ENCODE data around the gene ISCA1. TPM values are rescaled to one million over a fixed set of nuclear protein-coding genes. Genes with fewer than 3 reads are reported as not detected.

The ISCA1 gene
- total and polyA plus RNA-seq, 2 donors (not counting 3 experiments of a cell fraction or from before 2014, with no cell fraction given), result 14.2 to 22.2 TPM

DNA sequence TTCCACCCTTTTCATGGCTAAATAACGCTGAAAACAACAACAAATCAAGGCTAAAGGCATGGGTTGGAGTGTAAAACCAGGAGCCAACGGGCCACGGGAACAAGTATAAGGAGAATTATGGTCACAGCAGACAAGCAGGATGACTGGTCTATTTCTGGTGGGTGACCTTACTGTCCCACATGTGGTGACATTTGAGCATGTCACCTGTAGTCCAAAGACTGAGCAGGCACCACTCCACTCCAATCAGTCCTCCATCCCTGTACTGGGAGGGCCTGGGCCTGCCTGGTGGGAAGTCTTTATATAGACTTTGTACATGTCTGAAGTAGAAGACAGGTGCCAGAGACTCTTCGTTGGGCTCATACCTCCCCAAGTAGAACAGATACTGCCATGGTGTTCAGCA lies 59.7 kb downstream of the ISCA1 start:
- no TSS peak for BruUV-seq (replicated peaks)
- no peak overlapping the region for H2AFZ ChIP-seq (ENCODE audit: low read depth, low read length)
- H4K20me1 ChIP-seq (replicated peaks; ENCODE audit: control insufficient read depth, extremely low read depth, insufficient read depth, low read length), result no peaks in the 10 kb centered on the region
- H3K9me1 ChIP-seq (replicated peaks; ENCODE audit: control insufficient read depth, extremely low read depth, insufficient read depth, low read length), result no peaks in the 10 kb centered on the region
- no peak overlapping the region for H3K9ac ChIP-seq (replicated peaks; ENCODE audit: extremely low read depth, insufficient read depth, low read length)
- H3K9me3 ChIP-seq (replicated peaks; ENCODE audit: control insufficient read depth, insufficient read depth, low read length), result no peaks in the 10 kb centered on the region
- CTCF ChIA-PET, result no interaction called here
- no peak for DNase-seq (ENCODE audit: low read depth, low spot score)
- no peak for FAIRE-seq
- H3K4me1 ChIP-seq (ENCODE audit: control insufficient read depth, extremely low read depth, insufficient read depth, low read length), result no peaks in the 10 kb centered on the region
- H3K4me3 ChIP-seq (replicated peaks in 1 of 3; ENCODE audit: insufficient read depth in 1 of 3, low read depth in 1 of 3, low read length in 3 of 3), result no peak overlapping the region
- intact Hi-C loops (cut with micrococcal nuclease), result no loop called here
- no peak overlapping the region for H3K4me2 ChIP-seq (ENCODE audit: insufficient read depth, low read length)
- no peaks in the 10 kb centered on the region for H3K27me3 ChIP-seq (ENCODE audit: control insufficient read depth in 2 of 2, insufficient read depth in 2 of 2, low read length in 2 of 2)
- H3K36me3 ChIP-seq (ENCODE audit: control insufficient read depth in 2 of 2, extremely low read depth in 1 of 2, insufficient read depth in 2 of 2, low read length in 2 of 2), result no peaks in the 10 kb centered on the region
- H3K79me2 ChIP-seq (ENCODE audit: control insufficient read depth, insufficient read depth, low read length), result no peaks in the 10 kb centered on the region
- POLR2A ChIA-PET, result no interaction called here
- TF ChIP-seq POLR2A (IDR thresholded peaks at IDR 0.05; ENCODE audit: low read depth, low read length), result no peak
- TF ChIP-seq POLR2AphosphoS5 (IDR thresholded peaks at IDR 0.05; ENCODE audit: insufficient read depth, low read depth, low read length), result no peak
- TF ChIP-seq JUN (IDR thresholded peaks at IDR 0.05; ENCODE audit: borderline replicate concordance, insufficient read depth, insufficient read length, low read depth), result no peak
- TF ChIP-seq, protein P1, sequence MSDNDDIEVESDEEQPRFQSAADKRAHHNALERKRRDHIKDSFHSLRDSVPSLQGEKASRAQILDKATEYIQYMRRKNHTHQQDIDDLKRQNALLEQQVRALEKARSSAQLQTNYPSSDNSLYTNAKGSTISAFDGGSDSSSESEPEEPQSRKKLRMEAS (IDR thresholded peaks at IDR 0.05; ENCODE audit: insufficient read depth, insufficient read length), result no peak
- TF ChIP-seq GATA2 (IDR thresholded peaks at IDR 0.05; ENCODE audit: insufficient read depth, insufficient read length, low read depth, low read length), result no peak
- TF ChIP-seq EZH2 (IDR thresholded peaks at IDR 0.05; ENCODE audit: borderline replicate concordance, low read depth, low read length, severe bottlenecking), result no peak
- no peak for TF ChIP-seq MYC (IDR thresholded peaks at IDR 0.05; ENCODE audit: low read depth, low read length)
- TF ChIP-seq FOS (IDR thresholded peaks at IDR 0.05; ENCODE audit: borderline replicate concordance, insufficient read depth, low read length), result no peak
- TF ChIP-seq, protein P2, sequence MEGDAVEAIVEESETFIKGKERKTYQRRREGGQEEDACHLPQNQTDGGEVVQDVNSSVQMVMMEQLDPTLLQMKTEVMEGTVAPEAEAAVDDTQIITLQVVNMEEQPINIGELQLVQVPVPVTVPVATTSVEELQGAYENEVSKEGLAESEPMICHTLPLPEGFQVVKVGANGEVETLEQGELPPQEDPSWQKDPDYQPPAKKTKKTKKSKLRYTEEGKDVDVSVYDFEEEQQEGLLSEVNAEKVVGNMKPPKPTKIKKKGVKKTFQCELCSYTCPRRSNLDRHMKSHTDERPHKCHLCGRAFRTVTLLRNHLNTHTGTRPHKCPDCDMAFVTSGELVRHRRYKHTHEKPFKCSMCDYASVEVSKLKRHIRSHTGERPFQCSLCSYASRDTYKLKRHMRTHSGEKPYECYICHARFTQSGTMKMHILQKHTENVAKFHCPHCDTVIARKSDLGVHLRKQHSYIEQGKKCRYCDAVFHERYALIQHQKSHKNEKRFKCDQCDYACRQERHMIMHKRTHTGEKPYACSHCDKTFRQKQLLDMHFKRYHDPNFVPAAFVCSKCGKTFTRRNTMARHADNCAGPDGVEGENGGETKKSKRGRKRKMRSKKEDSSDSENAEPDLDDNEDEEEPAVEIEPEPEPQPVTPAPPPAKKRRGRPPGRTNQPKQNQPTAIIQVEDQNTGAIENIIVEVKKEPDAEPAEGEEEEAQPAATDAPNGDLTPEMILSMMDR (IDR thresholded peaks at IDR 0.05; ENCODE audit: extremely low read depth in 1 of 2, insufficient read depth in 1 of 2, low read depth in 1 of 2, low read length in 2 of 2), result no peak
- H3K27ac ChIP-seq (ENCODE audit: insufficient read depth, low read depth, low read length), result no peak overlapping the region
- dilution Hi-C loops (cut with MboI; ENCODE audit: extremely low pct_ligation_motif_present, low sequenced_read_pairs), result no loop called here
